NCI-H1105 (cell line): ENCODE results near the gene SSH2.
"Not testable (repeated sequence)": the region's sequence is repeated elsewhere in the genome, so short reads cannot be mapped to it uniquely, and the experiment has no call there.

Experiments used
- DNase-seq: peaks from one replicate; lab custom pipeline; 2025; lab: John Stamatoyannopoulos, UW

Gene SSH2

DNA sequence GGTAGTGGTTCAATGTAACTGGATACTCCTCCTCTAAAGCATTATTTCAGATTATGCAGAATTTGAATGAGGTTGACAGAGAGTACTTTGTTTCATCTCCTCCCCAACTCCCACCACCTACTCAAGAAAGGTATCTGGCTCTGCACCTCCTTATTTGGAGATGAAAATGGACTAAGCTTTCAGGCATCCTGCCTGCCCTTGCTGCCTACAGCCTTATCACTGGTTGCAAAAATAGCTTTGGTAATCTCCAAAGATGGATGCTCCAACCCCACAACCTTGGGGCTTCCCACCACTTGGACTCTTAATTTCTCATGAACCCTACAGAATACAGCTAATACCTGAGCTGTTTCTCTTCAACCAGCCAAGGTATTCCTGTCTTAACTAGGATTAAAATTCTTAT, 262.1 kb downstream of the SSH2 start:
- no peak for DNase-seq

- DNase-seq, result no peak
Measured at GRCh38 chr17:29665481-29665810, 264.6 kb downstream of the SSH2 start.

DNA sequence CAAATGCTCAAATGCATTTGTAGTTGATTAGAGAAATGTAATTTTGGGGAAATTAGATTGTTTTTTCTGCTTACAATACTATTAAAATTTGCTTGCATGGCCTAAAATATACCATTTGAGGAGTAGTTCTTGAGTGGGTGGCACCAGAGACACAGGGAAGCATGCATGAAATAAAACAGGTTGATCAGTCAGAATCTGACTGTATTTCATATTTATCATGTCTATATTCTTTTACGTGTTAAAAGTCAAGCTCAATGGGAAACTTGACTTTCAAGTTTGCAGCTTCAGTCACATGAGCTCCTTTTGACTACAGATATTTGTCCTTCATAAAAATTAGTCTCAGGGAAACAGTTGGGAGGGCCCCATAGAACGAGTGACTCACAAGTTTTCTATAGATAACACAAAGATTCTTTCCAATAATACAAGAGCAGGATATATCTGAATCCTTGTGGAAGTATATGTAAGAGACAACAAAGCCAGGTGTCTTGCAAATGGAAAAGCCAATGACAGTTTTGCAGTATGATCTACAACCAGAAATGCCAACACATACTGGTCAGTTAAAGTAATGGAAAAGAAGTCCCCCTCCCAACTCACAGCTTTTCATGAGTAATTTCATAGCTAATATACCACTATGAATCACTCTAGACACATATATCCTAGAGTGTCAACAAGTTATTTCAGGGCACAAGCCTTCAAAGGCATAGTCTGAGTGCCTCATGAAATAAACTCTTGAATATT, 265.1 kb downstream of the SSH2 start:
- DNase-seq, result no peak

DNA sequence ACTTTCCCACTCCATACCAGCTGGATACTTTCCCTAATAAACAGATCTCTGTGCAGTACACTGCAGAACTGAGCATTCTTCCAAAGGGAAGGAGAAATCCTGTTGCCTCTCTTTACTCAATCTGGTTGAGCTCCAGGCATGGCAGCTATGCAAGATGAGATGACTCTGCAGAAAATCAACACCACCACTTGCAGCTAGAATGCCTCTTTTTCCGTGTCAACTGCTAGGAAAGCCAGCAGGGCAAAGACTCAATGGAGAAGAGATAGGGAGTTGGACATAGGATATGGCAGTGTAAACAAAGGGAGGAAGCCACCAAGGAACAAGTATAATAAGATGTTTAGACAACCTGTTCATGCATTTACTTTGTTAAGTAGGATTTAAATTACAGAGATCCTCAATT, 266.9 kb downstream of the SSH2 start:
- no peak for DNase-seq

- DNase-seq, result no peak
Measured at GRCh38 chr17:29661213-29661612, 268.8 kb downstream of the SSH2 start.

DNA sequence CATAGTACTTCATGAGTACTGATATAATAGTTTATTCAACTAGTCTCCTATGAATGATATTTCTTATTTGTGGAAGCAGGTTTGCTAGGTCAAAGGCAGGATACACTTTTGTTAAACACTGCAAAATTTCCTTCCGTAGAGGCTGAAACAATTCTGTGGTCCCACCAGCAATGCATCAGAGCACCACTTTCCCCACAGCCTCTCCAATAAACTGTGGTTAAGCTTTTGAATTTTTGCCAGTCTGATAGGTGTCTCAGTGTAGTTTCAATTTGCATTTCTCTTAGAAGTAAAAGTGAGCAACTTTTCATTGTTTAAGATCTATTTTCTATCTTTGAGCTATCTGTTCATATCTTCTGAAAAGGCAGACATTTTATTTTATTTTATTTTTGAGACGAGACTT, 270.9 kb downstream of the SSH2 start:
- DNase-seq, result no peak

- DNase-seq, result no peak
Measured at GRCh38 chr17:29655323-29655722, 274.7 kb downstream of the SSH2 start.

DNA sequence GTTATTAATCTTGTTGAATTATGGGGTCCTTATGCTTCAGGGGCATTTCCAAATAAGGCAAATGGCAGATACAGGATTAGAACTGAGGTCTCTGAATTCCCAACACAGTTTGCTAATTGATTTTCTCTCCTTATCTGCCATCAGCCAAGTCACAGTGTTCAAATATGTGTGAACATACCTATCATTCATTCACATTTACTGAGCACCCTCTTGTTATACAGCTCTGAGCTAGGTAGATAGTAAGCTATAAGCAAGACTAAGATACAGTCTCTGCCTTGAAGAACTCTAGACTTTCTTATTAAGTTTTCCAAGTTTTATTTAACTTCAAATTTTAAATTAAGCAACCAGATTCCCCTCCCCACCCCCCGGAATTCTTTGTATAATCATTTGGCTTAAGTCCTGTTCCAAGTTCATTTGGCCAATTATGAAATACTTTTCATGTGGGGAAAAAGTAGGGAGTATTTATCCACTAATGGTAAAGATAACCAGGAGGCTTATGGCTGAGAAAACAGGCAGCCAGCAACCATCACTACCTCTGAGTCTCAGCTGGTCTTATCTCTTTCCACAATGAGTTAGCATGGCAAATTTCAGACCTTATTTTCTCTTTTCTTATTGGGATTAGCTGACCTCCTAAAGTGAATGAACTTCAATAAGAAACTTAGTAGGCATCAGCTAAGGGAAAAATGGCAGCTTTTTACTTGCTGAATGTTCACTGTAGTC, 275.9 kb downstream of the SSH2 start:
- DNase-seq, result no peak

GRCh38 chr17:29652976-29653375, 277.1 kb downstream of the SSH2 start:
- no peak for DNase-seq

GRCh38 chr17:29651913-29652312, 278.1 kb downstream of the SSH2 start:
- DNase-seq, result not testable (repeated sequence)

GRCh38 chr17:29650396-29650795, 279.6 kb downstream of the SSH2 start:
- DNase-seq, result no peak

DNA sequence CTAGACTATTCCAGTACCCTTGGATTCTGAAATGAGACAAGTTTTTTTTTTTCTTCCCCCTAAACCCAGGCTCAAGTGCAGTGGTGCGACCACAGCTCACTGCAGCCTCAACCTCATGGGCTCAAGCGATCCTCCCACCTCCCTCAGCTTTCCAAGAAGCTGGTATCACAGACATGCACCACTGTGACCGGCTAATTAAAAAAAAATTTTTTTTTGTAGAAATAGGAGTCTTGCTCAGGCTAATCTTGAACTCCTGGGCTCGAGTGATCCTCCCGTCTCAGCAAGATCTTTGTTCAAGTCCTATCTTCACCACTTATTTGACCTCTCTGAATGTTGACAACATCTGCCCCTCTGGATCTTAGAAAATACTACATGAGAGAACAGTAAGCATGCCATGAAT, 280.7 kb downstream of the SSH2 start:
- no peak for DNase-seq

- DNase-seq, result no peak
Measured at GRCh38 chr17:29648005-29648404, 282.0 kb downstream of the SSH2 start.

- no peak for DNase-seq
Measured at GRCh38 chr17:29645515-29646051, 284.4 kb downstream of the SSH2 start.

DNA sequence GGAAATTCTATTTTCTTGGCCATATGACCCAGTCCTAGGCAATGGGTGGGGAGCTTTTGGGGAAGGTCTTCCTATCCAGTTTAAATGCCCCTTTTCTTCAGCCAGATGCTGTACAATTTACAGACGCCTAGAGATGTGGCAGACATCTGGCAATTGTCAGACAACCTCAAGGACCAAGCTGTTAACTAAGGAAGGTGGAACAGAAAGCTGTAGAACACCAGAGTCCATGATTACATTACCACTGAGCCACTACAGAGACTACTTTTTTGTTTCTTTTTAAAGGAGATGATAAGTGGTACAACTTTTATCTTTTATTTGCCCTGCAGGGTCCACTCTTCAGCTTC, 286.2 kb downstream of the SSH2 start:
- no peak for DNase-seq

DNA sequence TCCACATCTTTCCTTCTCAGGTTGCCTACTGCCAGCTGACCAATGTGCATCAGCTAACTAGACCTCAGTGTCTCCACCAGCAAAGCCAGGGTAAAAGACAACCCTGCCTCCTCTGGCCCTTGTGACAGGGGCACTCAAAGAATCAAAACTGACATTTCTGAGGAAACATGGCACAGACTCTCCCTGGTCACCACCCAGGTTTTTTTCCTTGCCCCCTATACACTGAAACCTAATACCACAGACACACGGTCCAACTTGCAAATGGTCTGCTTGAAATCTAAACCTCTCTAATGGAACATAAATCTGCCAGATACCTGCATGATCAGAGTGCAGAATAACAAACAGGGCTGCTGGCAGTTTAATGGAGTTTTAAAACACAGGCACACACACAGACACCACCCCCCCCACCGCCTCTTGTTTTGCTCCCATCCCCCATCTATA, 287.8 kb downstream of the SSH2 start:
- peak; percentile 28 for DNase-seq

- no peak for DNase-seq
Measured at GRCh38 chr17:29640981-29641642, 288.9 kb downstream of the SSH2 start.

- DNase-seq, result no peak
Measured at GRCh38 chr17:29640413-29640812, 289.6 kb downstream of the SSH2 start.

- no peak for DNase-seq
Measured at GRCh38 chr17:29633886-29634285, 296.1 kb downstream of the SSH2 start.

- no peak for DNase-seq
Measured at GRCh38 chr17:29630630-29631193, 299.3 kb downstream of the SSH2 start.

DNA sequence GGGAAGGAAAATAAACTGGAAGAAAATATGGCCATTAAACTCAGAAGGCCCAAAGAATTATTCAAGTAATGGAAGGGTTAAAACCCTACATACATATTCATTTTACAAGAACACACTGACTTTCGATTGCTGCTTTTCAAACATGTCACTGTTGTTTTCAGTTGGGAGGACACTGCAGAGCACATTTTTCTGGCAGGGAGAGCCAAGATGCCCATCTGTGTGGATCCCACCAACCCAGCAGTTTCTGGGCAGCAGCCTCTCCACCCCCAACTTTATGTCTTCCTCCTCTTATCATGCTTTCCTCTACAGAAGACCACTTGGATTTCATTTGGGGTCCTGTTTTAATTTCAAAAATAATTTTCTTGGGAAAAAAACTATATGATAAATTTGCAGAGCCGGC, 300.2 kb downstream of the SSH2 start:
- DNase-seq, result no peak

DNA sequence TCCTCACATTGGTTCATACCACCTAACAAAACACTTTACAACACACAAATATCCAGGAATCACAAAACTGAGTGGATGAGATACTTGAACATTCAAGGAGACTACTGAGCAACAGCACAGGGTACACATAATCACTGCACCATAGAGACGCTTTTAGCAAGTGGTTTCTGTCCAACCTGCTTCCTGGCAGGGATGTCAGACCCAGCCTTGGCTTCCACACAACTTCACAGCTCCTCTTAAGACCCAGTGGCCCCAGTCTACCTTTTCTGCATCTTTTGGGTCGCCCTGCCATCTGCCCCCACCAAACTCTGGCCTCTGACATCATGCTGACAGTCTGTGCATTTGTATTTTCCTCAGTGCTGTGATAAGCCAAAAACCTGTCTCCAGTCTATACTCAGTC, 301.4 kb downstream of the SSH2 start:
- DNase-seq, result no peak

DNA sequence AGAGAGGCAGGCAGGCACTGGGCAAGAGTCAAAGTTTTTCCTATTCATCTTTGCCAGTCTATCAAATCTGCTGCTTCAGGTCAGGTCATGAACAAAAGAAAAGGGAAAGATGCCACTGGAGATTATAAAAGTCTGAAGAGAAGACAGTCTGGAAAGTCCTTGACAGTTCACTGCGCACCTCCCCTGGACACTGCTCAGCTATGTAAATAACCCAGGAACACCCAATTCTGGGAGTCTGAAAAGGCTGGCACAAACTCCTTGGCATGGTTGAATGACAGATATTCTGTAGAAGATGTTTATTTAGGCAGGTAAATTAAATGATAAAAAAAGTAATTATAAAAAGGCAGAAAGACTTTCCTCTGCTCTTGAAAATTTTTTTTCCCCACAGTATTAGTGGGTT, 302.1 kb downstream of the SSH2 start:
- DNase-seq, result no peak
